SK-N-SH treated with all-trans-retinoic acid at 6 μM for 48 hours (cell line): ENCODE results near the gene DAB2IP.

Experiments used
- ATAC-seq: fragments of 200-7000 bp; cut with Tn5 transposase; 3 replicates; pipeline ENCODE4 v1.9.1; 2020; ENCODE audit warnings: mild to moderate bottlenecking, moderate library complexity
- ARNTL ChIP-seq: fragments of 450-650 bp; formaldehyde crosslinking; IDR thresholded peaks from 2 replicates; pipeline ENCODE4 v1.5.0; 2020; ENCODE audit warnings: low read depth, mild to moderate bottlenecking, moderate library complexity, borderline replicate concordance
- BACH2 ChIP-seq: fragments of 250-450 bp; sonication (Bioruptor Pico); IDR thresholded peaks from 2 replicates; pipeline ENCODE4 v1.9.0; 2021; ENCODE audit warnings: mild to moderate bottlenecking, borderline replicate concordance
- CREB5 ChIP-seq: fragments of 250-450 bp; sonication (Bioruptor Pico); IDR thresholded peaks from 2 replicates; pipeline ENCODE4 v1.5.1; 2020; ENCODE audit warnings: low read depth, mild to moderate bottlenecking, moderate library complexity
- CSDC2 ChIP-seq: fragments of 250-450 bp; sonication (Bioruptor Pico); IDR thresholded peaks from 2 replicates; pipeline ENCODE4 v1.5.0; 2020; ENCODE audit warnings: mild to moderate bottlenecking, moderate library complexity
- CSRNP3 ChIP-seq: fragments of 250-450 bp; sonication (Bioruptor Pico); IDR thresholded peaks from 2 replicates; pipeline ENCODE4 v1.5.1; 2021; ENCODE audit warnings: mild to moderate bottlenecking, moderate library complexity
- ESRRG ChIP-seq: fragments of 250-450 bp; sonication (Bioruptor Pico); IDR thresholded peaks from 2 replicates; pipeline ENCODE4 v1.6.1; 2021; ENCODE audit warnings: mild to moderate bottlenecking
- GLIS3 ChIP-seq: fragments of 250-450 bp; sonication (Bioruptor Pico); IDR thresholded peaks from 2 replicates; pipeline ENCODE4 v1.5.0; 2020; ENCODE audit warnings: mild to moderate bottlenecking, moderate library complexity
- ISL1 ChIP-seq: fragments of 250-450 bp; sonication (Bioruptor Pico); IDR thresholded peaks from 2 replicates; pipeline ENCODE4 v2.1.2; 2022; ENCODE audit warnings: mild to moderate bottlenecking, moderate library complexity
- OSR1 ChIP-seq: fragments of 250-450 bp; sonication (Bioruptor Pico); IDR thresholded peaks from 2 replicates; pipeline ENCODE4 v1.8.0; 2022; ENCODE audit warnings: moderate library complexity, mild to moderate bottlenecking, inconsistent platforms
- PATZ1 ChIP-seq: fragments of 250-450 bp; sonication (Bioruptor Pico); IDR thresholded peaks from 2 replicates; pipeline ENCODE4 v1.8.0; 2020; ENCODE audit warnings: mild to moderate bottlenecking, moderate library complexity, borderline replicate concordance
- POU6F1 ChIP-seq: fragments of 250-450 bp; sonication (Bioruptor Pico); IDR thresholded peaks from 2 replicates; pipeline ENCODE4 v1.8.0; 2021; ENCODE audit warnings: low read depth, mild to moderate bottlenecking, moderate library complexity, borderline replicate concordance
- PPARA ChIP-seq: fragments of 250-450 bp; sonication (Bioruptor Pico); IDR thresholded peaks from 2 replicates; pipeline ENCODE4 v1.5.0; 2020; ENCODE audit warnings: mild to moderate bottlenecking, borderline replicate concordance
- RARB ChIP-seq: fragments of 250-450 bp; sonication (Bioruptor Pico); IDR thresholded peaks from 2 replicates; pipeline ENCODE4 v1.8.0; 2021; ENCODE audit warnings: mild to moderate bottlenecking, moderate library complexity
- SNAI2 ChIP-seq: fragments of 250-450 bp; sonication (Bioruptor Pico); IDR thresholded peaks from 2 replicates; pipeline ENCODE4 v1.5.0; 2020; ENCODE audit warnings: mild to moderate bottlenecking, moderate library complexity
- TCF4 ChIP-seq: fragments of 250-450 bp; sonication (Bioruptor Pico); IDR thresholded peaks from 2 replicates; pipeline ENCODE4 v1.8.0; 2021; ENCODE audit warnings: mild to moderate bottlenecking, moderate library complexity, borderline replicate concordance
- TOX ChIP-seq: fragments of 250-450 bp; sonication (Bioruptor Pico); IDR thresholded peaks from 2 replicates; pipeline ENCODE4 v1.8.0; 2021; ENCODE audit warnings: mild to moderate bottlenecking, moderate library complexity, borderline replicate concordance
- TSHZ2 ChIP-seq: fragments of 250-450 bp; sonication (Bioruptor Pico); IDR thresholded peaks from 2 replicates; pipeline ENCODE4 v1.5.0; 2020; ENCODE audit warnings: mild to moderate bottlenecking, moderate library complexity
- ZC3H10 ChIP-seq: fragments of 250-450 bp; sonication (Bioruptor Pico); IDR thresholded peaks from 2 replicates; pipeline ENCODE4 v1.5.1; 2021; ENCODE audit warnings: mild to moderate bottlenecking, moderate library complexity
- ZFP3 ChIP-seq: fragments of 250-450 bp; sonication (Bioruptor Pico); IDR thresholded peaks from 2 replicates; pipeline ENCODE4 v1.5.0; 2020; ENCODE audit warnings: mild to moderate bottlenecking, moderate library complexity
- ZFP30 ChIP-seq: fragments of 450-650 bp; formaldehyde crosslinking; IDR thresholded peaks from 2 replicates; pipeline ENCODE4 v1.5.0; 2022; ENCODE audit warnings: mild to moderate bottlenecking, moderate library complexity
- ZNF565 ChIP-seq: fragments of 450-650 bp; formaldehyde crosslinking; conservative IDR thresholded peaks from 2 replicates; pipeline ENCODE4 v1.5.0; 2020; ENCODE audit warnings: low read depth, mild to moderate bottlenecking, moderate library complexity
- ZNF70 ChIP-seq: fragments of 450-650 bp; formaldehyde crosslinking; IDR thresholded peaks from 2 replicates; pipeline ENCODE4 v1.5.0; 2020; ENCODE audit warnings: mild to moderate bottlenecking, moderate library complexity
- ZNF8 ChIP-seq: fragments of 450-650 bp; formaldehyde crosslinking; IDR thresholded peaks from 2 replicates; pipeline ENCODE4 v1.5.0; 2020; ENCODE audit warnings: mild to moderate bottlenecking, moderate library complexity

DAB2IP gene

GRCh38 chr9:121736934-121737462, 85.6 kb downstream of the DAB2IP start:
- ATAC-seq, result no peak
- TF ChIP-seq ZNF565 (CRISPR knock-in tag), result no peak
- TF ChIP-seq PPARA (CRISPR knock-in tag), result no peak
- TF ChIP-seq CREB5 (CRISPR knock-in tag), result no peak
- TF ChIP-seq PATZ1 (CRISPR knock-in tag), result no peak
- TF ChIP-seq SNAI2 (CRISPR knock-in tag), result no peak
- TF ChIP-seq TSHZ2 (CRISPR knock-in tag), result no peak
- no peak for TF ChIP-seq ZNF8
- TF ChIP-seq GLIS3, result no peak
- no peak for TF ChIP-seq OSR1 (CRISPR knock-in tag)
- TF ChIP-seq CSRNP3 (CRISPR knock-in tag), result no peak
- TF ChIP-seq ZC3H10 (CRISPR knock-in tag), result no peak
- TF ChIP-seq BACH2 (CRISPR knock-in tag), result no peak
- no peak for TF ChIP-seq ZFP30 (CRISPR knock-in tag)
- TF ChIP-seq ZFP3, result no peak
- no peak for TF ChIP-seq TCF4 (CRISPR knock-in tag)
- TF ChIP-seq ISL1 (CRISPR knock-in tag), result no peak
- no peak for TF ChIP-seq ARNTL (CRISPR knock-in tag)
- TF ChIP-seq ESRRG (CRISPR knock-in tag), result no peak
- TF ChIP-seq TOX (CRISPR knock-in tag), result no peak
- no peak for TF ChIP-seq ZNF70 (CRISPR knock-in tag)

GRCh38 chr9:121737481-121737931, 86.1 kb downstream of the DAB2IP start:
- ATAC-seq, result no peak
- TF ChIP-seq RARB (CRISPR knock-in tag) (no peak), ZFP30 (CRISPR knock-in tag) (no peak), BACH2 (CRISPR knock-in tag) (no peak), TCF4 (CRISPR knock-in tag) (no peak), CSRNP3 (CRISPR knock-in tag) (no peak), ZC3H10 (CRISPR knock-in tag) (no peak), PPARA (CRISPR knock-in tag) (no peak), ARNTL (CRISPR knock-in tag) (no peak)
- TF ChIP-seq, all 23 proteins: peak for 0

- no peak for TF ChIP-seq POU6F1 (CRISPR knock-in tag)
- no peak for TF ChIP-seq BACH2 (CRISPR knock-in tag)
- no peak for TF ChIP-seq TOX (CRISPR knock-in tag)
- no peak for TF ChIP-seq ZNF8
- TF ChIP-seq ZC3H10 (CRISPR knock-in tag), result no peak
- TF ChIP-seq SNAI2 (CRISPR knock-in tag), result no peak
- no peak for TF ChIP-seq ZNF70 (CRISPR knock-in tag)
- no peak for TF ChIP-seq OSR1 (CRISPR knock-in tag)
- TF ChIP-seq ESRRG (CRISPR knock-in tag), result no peak
- TF ChIP-seq RARB (CRISPR knock-in tag), result no peak
- TF ChIP-seq ZFP30 (CRISPR knock-in tag), result no peak
- TF ChIP-seq ZFP3, result no peak
- TF ChIP-seq CSDC2, result no peak
- no peak for TF ChIP-seq CSRNP3 (CRISPR knock-in tag)
- no peak for TF ChIP-seq PPARA (CRISPR knock-in tag)
- TF ChIP-seq, all 23 proteins: peak for 0
- ATAC-seq, result no peak
These were observed 87.0 kb downstream of the DAB2IP start for GRCh38 chr9:121738411-121738810.
